ENCODE measurements around the gene LDHD. TPM values are rescaled to one million over a fixed set of nuclear protein-coding genes. Genes with fewer than 3 reads are reported as not detected.
A peak's percentile ranks its signal among the peaks of the same experiment; 100 is the strongest.

The LDHD gene
- total and polyA plus RNA-seq, 2 of the 13 experiments (the other 11 are each of a cell fraction or from before 2014, with no cell fraction given): 9.1 to 9.8 TPM

DNA sequence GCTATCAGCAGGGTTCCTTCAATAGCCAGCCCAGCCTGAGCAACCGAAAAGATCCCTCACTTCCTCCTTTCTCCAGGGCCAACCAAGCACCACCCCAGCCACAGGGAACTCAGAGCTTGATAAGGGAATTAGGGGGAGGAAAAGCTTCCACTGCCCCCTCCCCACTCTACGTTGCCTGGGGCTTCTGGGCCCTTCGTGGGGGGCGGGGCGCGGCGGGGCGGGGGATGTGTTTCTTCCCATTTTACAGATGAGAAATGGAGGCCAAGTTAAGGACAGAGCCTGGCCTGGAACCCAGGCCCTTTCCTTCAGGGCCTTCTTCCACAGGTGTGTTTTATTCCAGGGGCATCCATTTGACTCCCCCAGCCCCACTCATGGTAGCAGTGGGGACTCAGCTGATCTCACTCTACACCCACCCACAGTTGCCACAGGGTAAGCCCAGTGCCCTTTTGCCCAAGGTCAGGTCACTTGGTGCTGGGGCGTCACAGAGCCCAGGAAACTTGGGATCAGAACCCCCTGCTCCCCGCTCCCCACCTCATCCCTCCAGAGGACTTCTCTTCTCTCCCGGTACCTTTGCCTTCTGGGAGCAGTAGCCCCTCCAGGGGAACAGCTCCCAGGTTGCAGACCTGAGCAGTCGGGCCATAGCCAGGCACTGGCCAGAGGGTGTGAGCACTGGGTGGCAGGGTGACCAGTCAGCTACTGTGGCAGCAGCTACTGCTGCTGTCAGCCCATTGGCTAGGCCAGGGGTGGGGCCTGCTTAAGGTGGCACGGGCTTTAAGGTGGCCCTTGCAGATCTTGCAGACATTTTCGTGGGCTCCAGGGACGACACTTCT is at the start of gene LDHD (continued):
- TF ChIP-seq TCF7 (IDR thresholded peaks at IDR 0.05; ENCODE audit: low read depth): no peak
- TF ChIP-seq, protein P1, sequence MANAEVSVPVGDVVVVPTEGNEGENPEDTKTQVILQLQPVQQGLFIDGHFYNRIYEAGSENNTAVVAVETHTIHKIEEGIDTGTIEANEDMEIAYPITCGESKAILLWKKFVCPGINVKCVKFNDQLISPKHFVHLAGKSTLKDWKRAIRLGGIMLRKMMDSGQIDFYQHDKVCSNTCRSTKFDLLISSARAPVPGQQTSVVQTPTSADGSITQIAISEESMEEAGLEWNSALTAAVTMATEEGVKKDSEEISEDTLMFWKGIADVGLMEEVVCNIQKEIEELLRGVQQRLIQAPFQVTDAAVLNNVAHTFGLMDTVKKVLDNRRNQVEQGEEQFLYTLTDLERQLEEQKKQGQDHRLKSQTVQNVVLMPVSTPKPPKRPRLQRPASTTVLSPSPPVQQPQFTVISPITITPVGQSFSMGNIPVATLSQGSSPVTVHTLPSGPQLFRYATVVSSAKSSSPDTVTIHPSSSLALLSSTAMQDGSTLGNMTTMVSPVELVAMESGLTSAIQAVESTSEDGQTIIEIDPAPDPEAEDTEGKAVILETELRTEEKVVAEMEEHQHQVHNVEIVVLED (CRISPR knock-in tag; IDR thresholded peaks at IDR 0.05; ENCODE audit: borderline replicate concordance): 0 out of 2 replicates have a peak, but pooled peaks have one; percentile 29
- TF ChIP-seq SOX13 (IDR thresholded peaks at IDR 0.05): 0 out of 2 replicates have a peak, but pooled peaks have one; percentile 26
- peak in 1 of 2 experiments; percentile 51; a peak in 1 of 4 replicates for TF ChIP-seq SOX13 (CRISPR knock-in tag; conservative IDR thresholded peaks at IDR 0.05 in 1 of 2, IDR thresholded peaks at IDR 0.05 in 1 of 2)
- no peak; the same call in 1 of the 2 replicates for TF ChIP-seq HCFC1 (IDR thresholded peaks at IDR 0.05; ENCODE audit: low read depth, low read length)
- TF ChIP-seq, protein P2, sequence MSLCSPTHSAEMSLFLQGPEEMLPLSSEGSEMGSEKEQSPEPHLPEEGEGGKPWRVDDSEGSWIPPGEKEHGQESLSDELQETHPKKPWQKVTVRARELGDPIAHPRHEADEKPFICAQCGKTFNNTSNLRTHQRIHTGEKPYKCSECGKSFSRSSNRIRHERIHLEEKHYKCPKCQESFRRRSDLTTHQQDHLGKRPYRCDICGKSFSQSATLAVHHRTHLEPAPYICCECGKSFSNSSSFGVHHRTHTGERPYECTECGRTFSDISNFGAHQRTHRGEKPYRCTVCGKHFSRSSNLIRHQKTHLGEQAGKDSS (CRISPR knock-in tag; IDR thresholded peaks at IDR 0.05; ENCODE audit: borderline replicate concordance, low read depth): peak; percentile 93; the same call in 1 of the 2 replicates
- TF ChIP-seq, protein P3, sequence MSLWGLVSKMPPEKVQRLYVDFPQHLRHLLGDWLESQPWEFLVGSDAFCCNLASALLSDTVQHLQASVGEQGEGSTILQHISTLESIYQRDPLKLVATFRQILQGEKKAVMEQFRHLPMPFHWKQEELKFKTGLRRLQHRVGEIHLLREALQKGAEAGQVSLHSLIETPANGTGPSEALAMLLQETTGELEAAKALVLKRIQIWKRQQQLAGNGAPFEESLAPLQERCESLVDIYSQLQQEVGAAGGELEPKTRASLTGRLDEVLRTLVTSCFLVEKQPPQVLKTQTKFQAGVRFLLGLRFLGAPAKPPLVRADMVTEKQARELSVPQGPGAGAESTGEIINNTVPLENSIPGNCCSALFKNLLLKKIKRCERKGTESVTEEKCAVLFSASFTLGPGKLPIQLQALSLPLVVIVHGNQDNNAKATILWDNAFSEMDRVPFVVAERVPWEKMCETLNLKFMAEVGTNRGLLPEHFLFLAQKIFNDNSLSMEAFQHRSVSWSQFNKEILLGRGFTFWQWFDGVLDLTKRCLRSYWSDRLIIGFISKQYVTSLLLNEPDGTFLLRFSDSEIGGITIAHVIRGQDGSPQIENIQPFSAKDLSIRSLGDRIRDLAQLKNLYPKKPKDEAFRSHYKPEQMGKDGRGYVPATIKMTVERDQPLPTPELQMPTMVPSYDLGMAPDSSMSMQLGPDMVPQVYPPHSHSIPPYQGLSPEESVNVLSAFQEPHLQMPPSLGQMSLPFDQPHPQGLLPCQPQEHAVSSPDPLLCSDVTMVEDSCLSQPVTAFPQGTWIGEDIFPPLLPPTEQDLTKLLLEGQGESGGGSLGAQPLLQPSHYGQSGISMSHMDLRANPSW (CRISPR knock-in tag; IDR thresholded peaks at IDR 0.05; ENCODE audit: borderline replicate concordance): no peak
- TF ChIP-seq, protein P4, sequence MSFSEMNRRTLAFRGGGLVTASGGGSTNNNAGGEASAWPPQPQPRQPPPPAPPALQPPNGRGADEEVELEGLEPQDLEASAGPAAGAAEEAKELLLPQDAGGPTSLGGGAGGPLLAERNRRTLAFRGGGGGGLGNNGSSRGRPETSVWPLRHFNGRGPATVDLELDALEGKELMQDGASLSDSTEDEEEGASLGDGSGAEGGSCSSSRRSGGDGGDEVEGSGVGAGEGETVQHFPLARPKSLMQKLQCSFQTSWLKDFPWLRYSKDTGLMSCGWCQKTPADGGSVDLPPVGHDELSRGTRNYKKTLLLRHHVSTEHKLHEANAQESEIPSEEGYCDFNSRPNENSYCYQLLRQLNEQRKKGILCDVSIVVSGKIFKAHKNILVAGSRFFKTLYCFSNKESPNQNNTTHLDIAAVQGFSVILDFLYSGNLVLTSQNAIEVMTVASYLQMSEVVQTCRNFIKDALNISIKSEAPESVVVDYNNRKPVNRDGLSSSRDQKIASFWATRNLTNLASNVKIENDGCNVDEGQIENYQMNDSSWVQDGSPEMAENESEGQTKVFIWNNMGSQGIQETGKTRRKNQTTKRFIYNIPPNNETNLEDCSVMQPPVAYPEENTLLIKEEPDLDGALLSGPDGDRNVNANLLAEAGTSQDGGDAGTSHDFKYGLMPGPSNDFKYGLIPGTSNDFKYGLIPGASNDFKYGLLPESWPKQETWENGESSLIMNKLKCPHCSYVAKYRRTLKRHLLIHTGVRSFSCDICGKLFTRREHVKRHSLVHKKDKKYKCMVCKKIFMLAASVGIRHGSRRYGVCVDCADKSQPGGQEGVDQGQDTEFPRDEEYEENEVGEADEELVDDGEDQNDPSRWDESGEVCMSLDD (CRISPR knock-in tag; IDR thresholded peaks at IDR 0.05; ENCODE audit: borderline replicate concordance): no peak
- peak; percentile 52; the same call in 1 of the 2 replicates for TF ChIP-seq ARNT2 (CRISPR knock-in tag; IDR thresholded peaks at IDR 0.05; ENCODE audit: low read depth)
- TF ChIP-seq THYN1 (CRISPR knock-in tag; IDR thresholded peaks at IDR 0.05; ENCODE audit: borderline replicate concordance, low read depth): no peak
- peak; percentile 17; the same call in 1 of the 2 replicates for TF ChIP-seq ZNF264 (CRISPR knock-in tag; IDR thresholded peaks at IDR 0.05)
- TF ChIP-seq, protein P5, sequence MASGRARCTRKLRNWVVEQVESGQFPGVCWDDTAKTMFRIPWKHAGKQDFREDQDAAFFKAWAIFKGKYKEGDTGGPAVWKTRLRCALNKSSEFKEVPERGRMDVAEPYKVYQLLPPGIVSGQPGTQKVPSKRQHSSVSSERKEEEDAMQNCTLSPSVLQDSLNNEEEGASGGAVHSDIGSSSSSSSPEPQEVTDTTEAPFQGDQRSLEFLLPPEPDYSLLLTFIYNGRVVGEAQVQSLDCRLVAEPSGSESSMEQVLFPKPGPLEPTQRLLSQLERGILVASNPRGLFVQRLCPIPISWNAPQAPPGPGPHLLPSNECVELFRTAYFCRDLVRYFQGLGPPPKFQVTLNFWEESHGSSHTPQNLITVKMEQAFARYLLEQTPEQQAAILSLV (CRISPR knock-in tag; IDR thresholded peaks at IDR 0.05; ENCODE audit: borderline replicate concordance): no peak
- TF ChIP-seq FOXK1 (CRISPR knock-in tag; IDR thresholded peaks at IDR 0.05; ENCODE audit: borderline replicate concordance, low read depth): no peak
- TF ChIP-seq, protein P6, sequence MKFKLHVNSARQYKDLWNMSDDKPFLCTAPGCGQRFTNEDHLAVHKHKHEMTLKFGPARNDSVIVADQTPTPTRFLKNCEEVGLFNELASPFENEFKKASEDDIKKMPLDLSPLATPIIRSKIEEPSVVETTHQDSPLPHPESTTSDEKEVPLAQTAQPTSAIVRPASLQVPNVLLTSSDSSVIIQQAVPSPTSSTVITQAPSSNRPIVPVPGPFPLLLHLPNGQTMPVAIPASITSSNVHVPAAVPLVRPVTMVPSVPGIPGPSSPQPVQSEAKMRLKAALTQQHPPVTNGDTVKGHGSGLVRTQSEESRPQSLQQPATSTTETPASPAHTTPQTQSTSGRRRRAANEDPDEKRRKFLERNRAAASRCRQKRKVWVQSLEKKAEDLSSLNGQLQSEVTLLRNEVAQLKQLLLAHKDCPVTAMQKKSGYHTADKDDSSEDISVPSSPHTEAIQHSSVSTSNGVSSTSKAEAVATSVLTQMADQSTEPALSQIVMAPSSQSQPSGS (CRISPR knock-in tag; IDR thresholded peaks at IDR 0.05): peak; percentile 57
- TF ChIP-seq CAMTA2 (CRISPR knock-in tag; IDR thresholded peaks at IDR 0.05; ENCODE audit: borderline replicate concordance): no peak
- peak; percentile 58; the same call in 1 of the 2 replicates for TF ChIP-seq ZNF543 (CRISPR knock-in tag; IDR thresholded peaks at IDR 0.05)
